Heart right ventricle (tissue), 16 donors: Measurements from ENCODE around the gene NCMAP. TPM values are rescaled to one million over a fixed set of nuclear protein-coding genes. Genes with fewer than 3 reads are reported as not detected.

Experiments
- ATAC-seq, 8 donors: fragments of 200-7000 bp; cut with Tn5 transposase; one replicate each; pipeline ENCODE4 v1.9.1; 2020; ENCODE audit warnings: mild to moderate bottlenecking in 8 of 8, moderate library complexity in 8 of 8, moderate number of reproducible peaks in 1 of 8
- DNase-seq, 2 donors: peaks; one replicate each; pipeline ENCODE4 v3.0.0-alpha.2; 2020
- H3K27ac ChIP-seq, 10 donors: fragments of 200-600 bp; sonication (generic) in 2 of 10; one replicate each; pipeline versions ENCODE4 v1.5.0 to v1.8.0; 2020 to 2022; ENCODE audit warnings: mild to moderate bottlenecking in 3 of 10
- H3K27me3 ChIP-seq, 7 donors: fragments of 200-600 bp; one replicate each; pipeline ENCODE4 v1.8.0; 2021 to 2022; ENCODE audit warnings: mild to moderate bottlenecking in 2 of 7
- H3K36me3 ChIP-seq, 9 donors: fragments of 200-600 bp; sonication (generic) in 1 of 9; one replicate each; pipeline versions ENCODE4 v1.5.0 to v1.8.0; 2020 to 2022; ENCODE audit warnings: mild to moderate bottlenecking in 2 of 9
- H3K4me1 ChIP-seq, 9 donors: fragments of 200-600 bp; sonication (generic) in 1 of 9; one replicate each; pipeline versions ENCODE4 v1.5.0 to v1.8.0; 2020 to 2022; ENCODE audit warnings: mild to moderate bottlenecking in 4 of 9
- H3K4me3 ChIP-seq, 10 donors: fragments of 200-600 bp; sonication (generic) in 2 of 10; one replicate each; pipeline versions ENCODE4 v1.5.0 to v1.8.0; 2020 to 2022; ENCODE audit warnings: mild to moderate bottlenecking in 7 of 10, moderate library complexity in 2 of 10
- H3K9me3 ChIP-seq, 11 donors: fragments of 200-600 bp in 10 of 11; sonication (generic) in 2 of 11; one replicate each; pipeline versions ENCODE4 v1.5.0 to v1.8.0; 2013 to 2022; ENCODE audit warnings: mild to moderate bottlenecking in 2 of 11, control low read depth in 1 of 11, moderate library complexity in 1 of 11
- CTCF ChIP-seq, 9 donors: fragments of 200-600 bp; sonication (generic) in 2 of 9; IDR thresholded peaks; one replicate each; pipeline versions ENCODE4 v1.5.0 to v1.8.0; 2021 to 2022; ENCODE audit warnings: antibody characterized with exemption in 9 of 9, mild to moderate bottlenecking in 5 of 9, moderate library complexity in 1 of 9
- WGBS, 2 donors: extraction: QIAGEN DNeasy Blood & Tissue Kit; methylation state at CpG; one replicate each; pipeline ENCODE4 v1.1.7; 2013; ENCODE audit warnings: inconsistent platforms in 1 of 2; 5-methylcytosine and 5-hydroxymethylcytosine counted together
- intact Hi-C, 10 donors: fragments of 100-400 bp; cut with DNase I; formaldehyde crosslinking; loops; one replicate each; pipeline versions ENCODE4 v1.11.1 to v1.14.2; 2022
- long read RNA-seq, 3 donors: library from polyadenylated mRNA; unstranded; transcript quantifications; one replicate each; pipeline ENCODE4 v2.0.0, GENCODE V29; 2020 to 2021
- polyA plus RNA-seq, 2 donors: library from polyadenylated mRNA; stranded (reverse); fragments of 200-250 nt; gene quantifications; one replicate each; pipeline ENCODE4 v1.2.3, GENCODE V29; 2013
- total RNA-seq, 10 donors: library from RNA; stranded (reverse); fragmentation: NEBNext Ultra II Directional in 3 of 10; extraction: Animal tissue kit (Norgen Biotek cat#: 25700) in 3 of 10; gene quantifications; one replicate each; pipeline versions ENCODE4 v1.2.1 to v1.2.4, GENCODE V29; 2021 to 2023
- donor health status: Arrhythmogenic right ventricular cardiomyopathy.
- donor health status: ischemic (EF 13 %, LVEDD 7.1; RV severe dilation, severe dysfunction).
- donor health status: healthy with polysubstance abuse.
- donor health status: DM: no; HTN: yes; CAD: no.
- donor health status: DM: no; HTN: no; CAD: no.
- donor health status: ischemic (EF 25% LVEDD 6.9; RV normal size, moderate dysfunction).
- donor health status: ischemic (EF 25% LVEDD 5.7; RV mildly dilated, moderate dysfunction).
- donor health status: healthy.
- donor health status: DM: yes; HTN: yes; CAD: no.
- donor health status: Ischemic cardiomyopathy.
- donor health status: ischemic (EF 35%, LVEDD 5.7; RV mildly dilated, moderate dysfunction).
- donor health status: nonischemic (EF 11% LVEDD 7.7; RV severe dilation, severe dysfunction).
- donor health status: DM: yes; HTN: yes; CAD: no.
- donor health status: PGD.
- donor health status: ischemic (EF 29% LVEDD 5.4; RV normal size, mild dysfunction).
- donor health status: nonischemic (EF 23%, LVEDD 6.1; RV moderate dilation, normal function).

NCMAP gene
- total RNA-seq: under 1 TPM in 8 of 10 donors, not detected in 2; 0.05 to 0.36 (median 0.10) TPM
- under 1 TPM; 0.01 to 0.29 TPM for polyA plus RNA-seq
- long read RNA-seq, donor 1, partial matches to known transcripts: 0 of 1 reads
- long read RNA-seq, donor 1, other reads (novel, unspliced or antisense): 0 of 1 reads
- long read RNA-seq, donor 2, partial matches to known transcripts: 0 of 4 reads
- long read RNA-seq, donor 2, other reads (novel, unspliced or antisense): 3 of 4 reads
- long read RNA-seq, donor 3: 0 reads

GRCh38 chr1:24555591-24556413 is at the start of gene NCMAP:
NCMAP (plus strand) TSS chr1:24556087; CDS start chr1:24595431, 39,344 bp downstream.
- TF ChIP-seq CTCF (IDR thresholded peaks at IDR 0.05): peak in 2 of 9 donors; percentile 28 to 36
- H3K4me3 ChIP-seq: peak within 1 kb of the TSS; percentile 3 to 35 (median 27)
- no peak within 1 kb of the TSS for H3K27ac ChIP-seq
- peaks cover 0 to 17% (median 6%) of the 10 kb centered on the region in 9 donors for H3K4me1 ChIP-seq
- H3K36me3 ChIP-seq: no peaks in the 10 kb centered on the region
- ATAC-seq: peak in 6 of 8 donors; percentile 30 to 66 (median 42)
- peaks cover 0 to 62% (median 44%) of the 10 kb centered on the region in 7 donors for H3K27me3 ChIP-seq
- WGBS, 2 donors: 4 to 5% methylated on average over 43 to 61 of the region's 61 CpGs
- H3K9me3 ChIP-seq: no peaks in the 10 kb centered on the region
- DNase-seq: peak in 1 of 2 donors; percentile 27
- intact Hi-C loops: loop anchor here in 1 of 10 donors (10.0 kb wide), 1 partner anchor 69 kb away; no protein-coding TSS in a partner anchor

GRCh38 chr1:24506691-24507381 is 49.1 kb upstream of the NCMAP start:
- Histone ChIP-seq H3K4me1 (peaks cover 0 to 24% (median 9%) of the 10 kb centered on the region in 9 donors), H3K36me3 (no peaks in the 10 kb centered on the region), H3K9me3 (no peaks in the 10 kb centered on the region), H3K27me3 (no peaks in the 10 kb centered on the region), H3K27ac (peak overlapping the region in 1 of 10 donors; percentile 54), H3K4me3 (peak overlapping the region in 1 of 10 donors; percentile 2)
- intact Hi-C loops: loop anchor here in 2 of 10 donors (10.0 kb wide), 1 partner anchor 92 kb away; the partner anchor contains the start of genes NIPAL3 (in 2 of the 2) and STPG1 (in 2 of the 2)
- ATAC-seq (no peak), DNase-seq (no peak)
- WGBS, 2 donors: 74 to 76% methylated on average over 5 of the region's 5 CpGs
- no peak for TF ChIP-seq CTCF (IDR thresholded peaks at IDR 0.05)

- no peak for TF ChIP-seq CTCF (IDR thresholded peaks at IDR 0.05)
- H3K36me3 ChIP-seq: no peaks in the 10 kb centered on the region
- no peak overlapping the region for H3K4me3 ChIP-seq
- no peak for DNase-seq
- H3K27ac ChIP-seq: peak overlapping the region in 1 of 10 donors; percentile 54
- H3K9me3 ChIP-seq: no peaks in the 10 kb centered on the region
- H3K27me3 ChIP-seq: no peaks in the 10 kb centered on the region
- H3K4me1 ChIP-seq: peaks cover 0 to 20% (median 8%) of the 10 kb centered on the region in 9 donors
- 75 to 88% methylated on average over 5 of the region's 5 CpGs for WGBS, 2 donors
- intact Hi-C loops: loop anchor here in 2 of 10 donors (10.0 kb wide), 1 partner anchor 93 kb away; the partner anchor contains the start of genes NIPAL3 (in 2 of the 2) and STPG1 (in 2 of the 2)
- ATAC-seq: no peak
These were observed 48.5 kb upstream of the NCMAP start for GRCh38 chr1:24507405-24507804.

- TF ChIP-seq CTCF (IDR thresholded peaks at IDR 0.05): no peak
- no peak overlapping the region for H3K4me3 ChIP-seq
- intact Hi-C loops: loop anchor here in 2 of 10 donors (10.0 kb wide), 1 partner anchor 94 kb away; the partner anchor contains the start of genes NIPAL3 (in 2 of the 2) and STPG1 (in 2 of the 2)
- H3K36me3 ChIP-seq: no peaks in the 10 kb centered on the region
- no peaks in the 10 kb centered on the region for H3K27me3 ChIP-seq
- H3K27ac ChIP-seq: no peak overlapping the region
- no peak for ATAC-seq
- no peak for DNase-seq
- whole genome bisulfite sequencing, 2 donors: 96% methylated on average over 5 of the region's 5 CpGs
- H3K4me1 ChIP-seq: peaks cover 0 to 12% (median 3%) of the 10 kb centered on the region in 9 donors
- no peaks in the 10 kb centered on the region for H3K9me3 ChIP-seq
These were observed 47.0 kb upstream of the NCMAP start for GRCh38 chr1:24508911-24509310.
